Neural cell (in vitro differentiated cells): ENCODE measurements around the gene TSFM.
A peak's percentile ranks its signal among the peaks of the same experiment; 100 is the strongest.

ENCODE experiments used
- CTCF ChIP-seq: fragments of 450-650 bp; IDR thresholded peaks from 2 replicates; pipeline ENCODE4 v1.5.1; 2014; ENCODE audit warnings: antibody characterized with exemption, mild to moderate bottlenecking, moderate library complexity; ENCODE audit not compliant: poor library complexity, severe bottlenecking
- EZH2 ChIP-seq: fragments of 200-600, 300-800 bp; shearing (Covaris generic), sonication (generic); IDR thresholded peaks from 2 replicates; pipeline ENCODE4 v1.6.1; 2014; ENCODE audit warnings: antibody characterized with exemption, low read length, borderline replicate concordance, mild to moderate bottlenecking; ENCODE audit not compliant: insufficient read depth, poor library complexity, severe bottlenecking
- POLR2AphosphoS5 ChIP-seq: IDR thresholded peaks from 2 replicates; pipeline ENCODE4 v1.6.1; 2012

GRCh38 chr12:57765698-57766463, 16.7 kb upstream of the TSFM start:
- TF ChIP-seq POLR2AphosphoS5, result no peak
- no peak for TF ChIP-seq CTCF
- peak; percentile 86 for TF ChIP-seq EZH2
